Nasal cavity respiratory epithelium epithelial cell of viscerocranial mucosa (primary cell): ENCODE data around the gene PREB. TPM values are rescaled to one million over a fixed set of nuclear protein-coding genes. Genes with fewer than 3 reads are reported as not detected.

Source experiments
- total RNA-seq: library from RNA; depleted of rRNA; stranded (reverse); fragments of >200 nt; gene quantifications from 2 replicates; pipeline ENCODE4 v1.2.3, GENCODE V29; 2014

Gene PREB, protein sequence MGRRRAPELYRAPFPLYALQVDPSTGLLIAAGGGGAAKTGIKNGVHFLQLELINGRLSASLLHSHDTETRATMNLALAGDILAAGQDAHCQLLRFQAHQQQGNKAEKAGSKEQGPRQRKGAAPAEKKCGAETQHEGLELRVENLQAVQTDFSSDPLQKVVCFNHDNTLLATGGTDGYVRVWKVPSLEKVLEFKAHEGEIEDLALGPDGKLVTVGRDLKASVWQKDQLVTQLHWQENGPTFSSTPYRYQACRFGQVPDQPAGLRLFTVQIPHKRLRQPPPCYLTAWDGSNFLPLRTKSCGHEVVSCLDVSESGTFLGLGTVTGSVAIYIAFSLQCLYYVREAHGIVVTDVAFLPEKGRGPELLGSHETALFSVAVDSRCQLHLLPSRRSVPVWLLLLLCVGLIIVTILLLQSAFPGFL
- total RNA-seq, result 39.4 and 82.7 TPM in 2 replicates

GRCh38 chr2:27133905-27134780, at the start of gene PREB:
Gene PREB (minus strand): TSS chr2:27134636. CDS start chr2:27134421, 215 bp downstream.

DNA sequence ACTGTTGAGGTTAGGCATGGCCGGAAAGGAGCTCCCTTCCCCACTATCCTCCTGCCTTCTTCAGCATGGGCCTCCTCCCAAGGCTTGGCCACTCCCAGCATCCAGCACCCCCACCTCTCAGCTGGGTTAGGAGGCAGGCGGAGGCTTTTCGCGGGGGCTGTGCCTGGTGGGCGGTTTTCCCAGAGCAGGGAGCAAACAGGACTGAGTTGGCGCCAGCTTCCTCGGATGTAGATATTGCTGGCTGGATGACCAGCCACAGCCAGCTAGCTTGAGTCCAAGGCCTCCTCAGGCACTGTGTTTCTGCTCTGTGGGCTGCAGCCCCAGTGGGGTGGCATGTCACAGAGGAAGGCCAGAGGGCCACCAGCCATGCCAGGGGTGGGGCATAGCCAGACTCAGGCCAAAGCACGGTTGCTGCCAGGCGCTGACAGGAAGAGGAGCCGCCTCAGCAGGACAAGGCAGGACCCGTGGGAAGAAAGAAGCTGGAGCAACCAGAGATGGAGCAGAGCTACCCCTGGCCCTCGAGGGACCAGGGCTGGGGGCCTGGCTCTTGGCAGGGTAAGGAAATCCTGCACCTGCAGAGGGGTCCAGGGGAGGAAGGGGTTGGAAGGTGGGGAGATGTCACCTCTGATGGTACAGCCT, 14.5 kb upstream of the PREB start, which contains the start of gene TCF23:
Gene TCF23, plus strand, starts transcription at position 204 of the 639 bp plus-strand sequence. Its CDS starts 130 bp downstream, at position 334.

GRCh38 chr2:27139310-27139709, 4.9 kb upstream of the PREB start, which contains the start of gene PRR30:
Gene PRR30 (minus strand): TSS chr2:27139410. CDS start chr2:27138329, 1,081 bp downstream.

DNA sequence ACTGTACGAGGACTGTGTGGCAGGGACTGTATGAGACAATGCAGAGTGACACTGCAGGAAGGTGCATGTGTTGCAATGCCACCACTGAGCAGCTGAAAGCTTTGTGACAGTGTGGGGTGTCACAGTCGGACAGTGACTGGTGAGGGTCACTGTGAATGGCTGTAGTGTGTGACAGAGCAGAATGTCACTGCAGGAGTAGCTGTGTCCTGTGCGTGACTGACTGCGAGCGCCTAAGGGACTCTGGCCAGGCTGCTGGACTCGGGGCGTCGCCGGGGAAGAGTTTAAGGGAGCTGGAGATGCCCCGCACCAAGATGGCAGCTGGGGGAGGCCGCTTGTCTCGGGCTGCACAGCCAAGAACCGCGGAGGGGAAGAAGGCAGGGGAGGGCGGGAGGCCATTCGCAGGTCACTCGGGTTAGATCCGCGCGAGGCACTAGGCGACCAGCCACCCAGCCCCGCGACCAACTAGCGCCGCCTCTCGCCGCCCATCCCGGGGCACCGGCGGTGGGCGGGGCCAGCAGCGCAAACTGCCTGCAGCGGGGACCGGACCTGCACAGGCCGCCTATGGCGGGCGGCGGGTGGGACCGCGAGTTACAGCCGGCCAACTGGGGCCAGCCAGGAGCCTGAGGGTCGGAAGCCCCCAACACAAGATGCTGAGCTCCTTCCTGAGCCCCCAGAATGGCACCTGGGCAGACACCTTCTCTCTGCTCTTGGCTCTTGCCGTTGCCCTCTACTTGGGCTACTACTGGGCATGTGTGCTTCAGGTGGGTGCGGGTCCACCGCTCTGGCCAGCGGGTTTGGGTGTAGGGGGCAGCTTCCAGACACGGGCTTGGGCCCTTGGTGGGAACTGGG, 10.9 kb downstream of the PREB start, which contains the start of gene ABHD1:
Gene ABHD1, plus strand, starts transcription at position 514 of the 849 bp plus-strand sequence. Its CDS starts 134 bp downstream, at position 648.

GRCh38 chr2:27118525-27119329, 15.7 kb downstream of the PREB start, which contains the start of gene CGREF1:
Gene CGREF1 (minus strand): TSS chr2:27119128. CDS start chr2:27104366, 14,762 bp downstream.

GRCh38 chr2:27086724-27087593, 47.5 kb downstream of the PREB start, which contains the start of gene KHK:
Gene KHK (plus strand): TSS chr2:27086772. CDS start chr2:27087260, 488 bp downstream.

Other genes starting within 250 kb of the PREB start
- gene MAPRE3, start 164.0 kb downstream of the PREB start, total RNA-seq, result 2.1 and 9.8 TPM in 2 replicates
- gene TMEM214, start 101.7 kb downstream of the PREB start, total RNA-seq, result 18.5 and 19.6 TPM in 2 replicates
- 10.6 and 20.4 TPM in 2 replicates for gene AGBL5, start 83.0 kb downstream of the PREB start, total RNA-seq
- gene OST4, start 63.0 kb downstream of the PREB start, total RNA-seq, result 254 and 377 TPM in 2 replicates
- 0.34 and 0.36 TPM in 2 replicates for gene EMILIN1, start 56.0 kb downstream of the PREB start, total RNA-seq
- 0.34 and 0.78 TPM in 2 replicates for gene KHK, start 47.9 kb downstream of the PREB start, total RNA-seq
- 1.0 and 1.8 TPM in 2 replicates for gene CGREF1, start 15.5 kb downstream of the PREB start, total RNA-seq
- gene ABHD1, start 10.8 kb downstream of the PREB start, total RNA-seq, result not detected in 2 replicates
- gene PRR30, start 4.8 kb upstream of the PREB start, total RNA-seq, result not detected in 2 replicates
- gene TCF23, start 14.4 kb upstream of the PREB start, total RNA-seq, result under 0.01 TPM in 1 of 2 replicates, not detected in the other
- gene ATRAID, start 77.4 kb upstream of the PREB start, total RNA-seq, result 122 and 193 TPM in 2 replicates
- gene SLC5A6, start 77.6 kb upstream of the PREB start, total RNA-seq, result 22.9 and 34.7 TPM in 2 replicates
- 34.9 and 61.9 TPM in 2 replicates for gene CAD, start 82.7 kb upstream of the PREB start, total RNA-seq
- not detected in 2 replicates for gene SLC30A3, start 128.4 kb upstream of the PREB start, total RNA-seq
- gene DNAJC5G, start 140.8 kb upstream of the PREB start, total RNA-seq, result not detected in 2 replicates
- gene TRIM54, start 147.8 kb upstream of the PREB start, total RNA-seq, result not detected in 2 replicates
- gene UCN, start 173.8 kb upstream of the PREB start, total RNA-seq, result 1.0 and 1.1 TPM in 2 replicates
- 43.7 and 44.1 TPM in 2 replicates for gene MPV17, start 188.5 kb upstream of the PREB start, total RNA-seq
- gene GTF3C2, start 222.1 kb upstream of the PREB start, total RNA-seq, result 26.0 and 33.6 TPM in 2 replicates
- gene EIF2B4, start 235.7 kb upstream of the PREB start, total RNA-seq, result 28.6 and 32.8 TPM in 2 replicates
- 79.7 and 108 TPM in 2 replicates for gene SNX17, start 236.0 kb upstream of the PREB start, total RNA-seq
- gene ZNF513, start 246.1 kb upstream of the PREB start, total RNA-seq, result 11.9 and 12.6 TPM in 2 replicates